NCI-H345 treated with DMSO at 0.1 percent for 48 hours (cell line): Measurements from ENCODE around the gene RNF207.
A peak's percentile ranks its signal among the peaks of the same experiment; 100 is the strongest.
"Not testable (repeated sequence)": the region's sequence is repeated elsewhere in the genome, so short reads cannot be mapped to it uniquely, and the experiment has no call there.

Experiments used
- DNase-seq: peaks from one replicate; lab custom pipeline; 2025; ENCODE audit not compliant: unreplicated experiment; lab: John Stamatoyannopoulos, UW

The RNF207 gene

GRCh38 chr1:6199298-6200187 lies 6.4 kb upstream of the RNF207 start, which contains the start of gene RPL22:
RPL22 (minus strand) TSS chr1:6199595; CDS start chr1:6199573, 22 bp downstream.
- DNase-seq: peak; percentile 97

- DNase-seq: no peak
Observed at GRCh38 chr1:6200188-6200809, 5.6 kb upstream of the RNF207 start.

- no peak for DNase-seq
Observed at GRCh38 chr1:6202256-6202655, 3.7 kb upstream of the RNF207 start.

GRCh38 chr1:6206520-6206855 lies 569 bp downstream of the RNF207 start:
- no peak for DNase-seq

- DNase-seq: no peak
Observed at GRCh38 chr1:6207075-6207885, 1.4 kb downstream of the RNF207 start.

- DNase-seq: no peak
Observed at GRCh38 chr1:6207921-6208320, 2.0 kb downstream of the RNF207 start.

GRCh38 chr1:6208723-6209660 lies 3.1 kb downstream of the RNF207 start:
- no peak for DNase-seq

- no peak for DNase-seq
Observed at GRCh38 chr1:6209661-6210580, 4.0 kb downstream of the RNF207 start.

- DNase-seq: no peak
Observed at GRCh38 chr1:6210591-6211355, 4.9 kb downstream of the RNF207 start.

GRCh38 chr1:6211731-6212130 lies 5.8 kb downstream of the RNF207 start:
- DNase-seq: no peak

- no peak for DNase-seq
Observed at GRCh38 chr1:6212193-6212959, 6.5 kb downstream of the RNF207 start.

- no peak for DNase-seq
Observed at GRCh38 chr1:6218375-6219164, 12.7 kb downstream of the RNF207 start.

- not testable (repeated sequence) for DNase-seq
Observed at GRCh38 chr1:6219641-6220040, 13.7 kb downstream of the RNF207 start.

- DNase-seq: no peak
Observed at GRCh38 chr1:6220236-6220635, 14.3 kb downstream of the RNF207 start.

- no peak for DNase-seq
Observed at GRCh38 chr1:6221210-6221784, 15.4 kb downstream of the RNF207 start.

GRCh38 chr1:6222636-6223035 lies 16.7 kb downstream of the RNF207 start:
- no peak for DNase-seq

- DNase-seq: no peak
Observed at GRCh38 chr1:6223617-6224016, 17.7 kb downstream of the RNF207 start.
